ENCODE data around the gene IL4R.
"Not testable (repeated sequence)": the region's sequence is repeated elsewhere in the genome, so short reads cannot be mapped to it uniquely, and the experiment has no call there.

DNA sequence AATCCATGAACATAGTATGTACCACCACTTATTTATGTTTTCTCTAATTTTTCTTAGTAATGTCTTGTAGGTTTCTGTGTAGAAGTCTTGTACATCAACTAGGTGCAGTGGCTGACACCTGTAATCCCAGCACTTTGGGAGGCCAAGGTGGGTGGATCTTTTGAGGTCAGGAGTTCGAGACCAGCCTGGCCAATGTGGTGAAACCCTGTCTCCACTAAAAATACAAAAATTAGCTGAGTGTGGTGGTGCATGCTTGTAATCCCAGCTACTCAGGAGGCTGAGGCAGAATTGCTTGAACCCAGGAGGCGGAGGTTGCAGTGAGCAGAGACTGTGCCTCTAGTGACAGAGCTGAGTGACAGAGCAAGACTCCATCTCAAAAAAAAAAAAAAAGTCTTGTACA, 96.2 kb downstream of the IL4R start:
- TF ChIP-seq, protein P1, sequence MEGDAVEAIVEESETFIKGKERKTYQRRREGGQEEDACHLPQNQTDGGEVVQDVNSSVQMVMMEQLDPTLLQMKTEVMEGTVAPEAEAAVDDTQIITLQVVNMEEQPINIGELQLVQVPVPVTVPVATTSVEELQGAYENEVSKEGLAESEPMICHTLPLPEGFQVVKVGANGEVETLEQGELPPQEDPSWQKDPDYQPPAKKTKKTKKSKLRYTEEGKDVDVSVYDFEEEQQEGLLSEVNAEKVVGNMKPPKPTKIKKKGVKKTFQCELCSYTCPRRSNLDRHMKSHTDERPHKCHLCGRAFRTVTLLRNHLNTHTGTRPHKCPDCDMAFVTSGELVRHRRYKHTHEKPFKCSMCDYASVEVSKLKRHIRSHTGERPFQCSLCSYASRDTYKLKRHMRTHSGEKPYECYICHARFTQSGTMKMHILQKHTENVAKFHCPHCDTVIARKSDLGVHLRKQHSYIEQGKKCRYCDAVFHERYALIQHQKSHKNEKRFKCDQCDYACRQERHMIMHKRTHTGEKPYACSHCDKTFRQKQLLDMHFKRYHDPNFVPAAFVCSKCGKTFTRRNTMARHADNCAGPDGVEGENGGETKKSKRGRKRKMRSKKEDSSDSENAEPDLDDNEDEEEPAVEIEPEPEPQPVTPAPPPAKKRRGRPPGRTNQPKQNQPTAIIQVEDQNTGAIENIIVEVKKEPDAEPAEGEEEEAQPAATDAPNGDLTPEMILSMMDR (IDR thresholded peaks at IDR 0.05) = not testable (repeated sequence)
- TF ChIP-seq EZH2 (IDR thresholded peaks at IDR 0.05) = not testable (repeated sequence)
